Prostate gland (tissue), 2 donors: Measurements from ENCODE around the gene DFFB. TPM values are rescaled to one million over a fixed set of nuclear protein-coding genes. Genes with fewer than 3 reads are reported as not detected.

Experiments
- DNase-seq: peaks from one replicate; pipeline ENCODE4 v3.0.0-alpha.2; 2019; ENCODE audit warnings: low spot score
- H3K27ac ChIP-seq, 2 donors: fragments of 200-600 bp; sonication (generic); 2 replicates each; pipeline ENCODE4 v1.5.1; 2017 to 2019
- H3K27me3 ChIP-seq: fragments of 200-600 bp; sonication (generic); replicated peaks from 2 replicates; pipeline ENCODE4 v1.5.1; 2019; ENCODE audit not compliant: insufficient read depth
- H3K36me3 ChIP-seq, 2 donors: fragments of 200-600 bp; sonication (generic); 1 replicate in 1 of 2; 2 replicates in 1 of 2; pipeline versions ENCODE4 v1.5.1 to v1.8.1; 2017 to 2019
- H3K4me1 ChIP-seq: fragments of 200-600 bp; sonication (generic); replicated peaks from 2 replicates; pipeline ENCODE4 v1.5.1; 2019
- H3K4me3 ChIP-seq, 2 donors: fragments of 200-600 bp; sonication (generic); 2 replicates each; pipeline ENCODE4 v1.5.1; 2017 to 2019
- H3K9me3 ChIP-seq: fragments of 200-600 bp; sonication (generic); 2 replicates; pipeline ENCODE4 v1.5.1; 2017
- POLR2A ChIP-seq: fragments of 450-650 bp; IDR thresholded peaks from one replicate; pipeline ENCODE4 v1.6.1; 2016; ENCODE audit warnings: antibody characterized with exemption, mild to moderate bottlenecking
- POLR2AphosphoS5 ChIP-seq: sonication (generic); formaldehyde crosslinking; IDR thresholded peaks from one replicate; pipeline ENCODE4 v1.6.1; 2017; ENCODE audit warnings: antibody characterized with exemption
- WGBS: methylation state at CpG from one replicate; pipeline ENCODE4 v1.1.5; 2018; 5-methylcytosine and 5-hydroxymethylcytosine counted together
- intact Hi-C: fragments of 100-400 bp; cut with DNase I; formaldehyde crosslinking; loops from one replicate; pipeline ENCODE4 v1.14.2; 2022
- total RNA-seq, 2 donors: library from RNA; depleted of rRNA; stranded (reverse); fragments of >200 nt; gene quantifications; one replicate each; pipeline ENCODE4 v1.1.0, GENCODE V29; 2016
- TF ChIP-seq, protein P1 (sequence below), 4 experiments: fragments of 200-600 bp in 2 of 4; fragments of 450-650 bp in 2 of 4; sonication (generic) in 2 of 4; IDR thresholded peaks; 1 replicate in 3 of 4; 2 replicates in 1 of 4; pipeline ENCODE4 v1.5.1; 2016 to 2019; ENCODE audit warnings: antibody characterized with exemption in 4 of 4, mild to moderate bottlenecking in 2 of 4, moderate library complexity in 2 of 4

Gene DFFB
- total RNA-seq, 2 donors from 2014 or later: 5.3 to 20.5 TPM

DNA sequence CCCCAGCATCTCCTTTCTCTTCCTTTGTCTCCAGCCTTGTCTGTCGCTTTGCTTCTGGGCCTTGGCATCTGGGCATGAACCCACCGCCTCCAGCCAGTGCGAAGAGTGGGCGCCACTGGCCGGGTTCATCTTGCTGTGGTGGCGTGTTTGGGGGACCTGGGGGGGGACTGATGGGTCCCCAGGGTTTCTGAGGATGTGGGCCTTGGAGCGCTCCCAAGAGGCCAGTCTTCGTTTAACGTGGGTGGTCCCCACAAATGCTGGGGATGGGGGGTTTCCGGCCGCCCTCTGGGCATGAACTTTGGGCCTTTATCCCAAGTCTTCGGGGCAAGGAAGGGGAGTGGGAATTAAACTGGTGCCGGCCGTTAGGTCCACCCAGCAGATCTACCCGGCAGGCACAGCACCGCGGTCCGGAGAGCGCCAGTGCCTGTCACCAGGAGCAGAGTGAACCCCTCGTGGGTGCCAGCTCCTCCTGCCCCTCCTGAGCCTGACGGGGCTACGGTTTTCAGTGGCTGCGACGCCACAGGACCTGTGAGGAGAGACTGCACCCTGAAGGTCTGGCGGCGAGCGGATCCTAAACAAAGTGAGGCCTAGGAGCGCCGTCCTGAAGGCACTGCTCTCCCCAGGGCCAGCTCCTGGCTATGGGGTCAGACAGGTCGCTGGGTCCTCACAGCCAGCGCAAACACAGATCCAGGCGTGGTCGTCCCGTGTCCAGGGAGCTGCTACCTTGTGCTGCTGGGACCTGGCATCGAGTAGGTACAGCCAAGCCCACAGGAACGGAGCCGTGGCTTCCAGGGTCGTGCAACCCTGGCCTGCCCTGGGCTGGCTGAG, 54.9 kb downstream of the DFFB start:
- Histone ChIP-seq H3K27ac (no peak overlapping the region), H3K36me3 (no peaks in the 10 kb centered on the region), H3K4me3 (no peak overlapping the region), H3K9me3 (no peaks in the 10 kb centered on the region), H3K4me1 (no peaks in the 10 kb centered on the region), H3K27me3 (no peaks in the 10 kb centered on the region)
- DNase-seq: no peak
- 94% methylated on average over 34 of the region's 38 CpGs for WGBS
- TF ChIP-seq, protein P1, sequence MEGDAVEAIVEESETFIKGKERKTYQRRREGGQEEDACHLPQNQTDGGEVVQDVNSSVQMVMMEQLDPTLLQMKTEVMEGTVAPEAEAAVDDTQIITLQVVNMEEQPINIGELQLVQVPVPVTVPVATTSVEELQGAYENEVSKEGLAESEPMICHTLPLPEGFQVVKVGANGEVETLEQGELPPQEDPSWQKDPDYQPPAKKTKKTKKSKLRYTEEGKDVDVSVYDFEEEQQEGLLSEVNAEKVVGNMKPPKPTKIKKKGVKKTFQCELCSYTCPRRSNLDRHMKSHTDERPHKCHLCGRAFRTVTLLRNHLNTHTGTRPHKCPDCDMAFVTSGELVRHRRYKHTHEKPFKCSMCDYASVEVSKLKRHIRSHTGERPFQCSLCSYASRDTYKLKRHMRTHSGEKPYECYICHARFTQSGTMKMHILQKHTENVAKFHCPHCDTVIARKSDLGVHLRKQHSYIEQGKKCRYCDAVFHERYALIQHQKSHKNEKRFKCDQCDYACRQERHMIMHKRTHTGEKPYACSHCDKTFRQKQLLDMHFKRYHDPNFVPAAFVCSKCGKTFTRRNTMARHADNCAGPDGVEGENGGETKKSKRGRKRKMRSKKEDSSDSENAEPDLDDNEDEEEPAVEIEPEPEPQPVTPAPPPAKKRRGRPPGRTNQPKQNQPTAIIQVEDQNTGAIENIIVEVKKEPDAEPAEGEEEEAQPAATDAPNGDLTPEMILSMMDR (IDR thresholded peaks at IDR 0.05): no peak
- no peak for TF ChIP-seq POLR2AphosphoS5
- no peak for TF ChIP-seq POLR2A
- intact Hi-C loops: loop anchor here (5.0 kb wide), 1 partner anchor 1835 kb away; no protein-coding TSS in a partner anchor

DNA sequence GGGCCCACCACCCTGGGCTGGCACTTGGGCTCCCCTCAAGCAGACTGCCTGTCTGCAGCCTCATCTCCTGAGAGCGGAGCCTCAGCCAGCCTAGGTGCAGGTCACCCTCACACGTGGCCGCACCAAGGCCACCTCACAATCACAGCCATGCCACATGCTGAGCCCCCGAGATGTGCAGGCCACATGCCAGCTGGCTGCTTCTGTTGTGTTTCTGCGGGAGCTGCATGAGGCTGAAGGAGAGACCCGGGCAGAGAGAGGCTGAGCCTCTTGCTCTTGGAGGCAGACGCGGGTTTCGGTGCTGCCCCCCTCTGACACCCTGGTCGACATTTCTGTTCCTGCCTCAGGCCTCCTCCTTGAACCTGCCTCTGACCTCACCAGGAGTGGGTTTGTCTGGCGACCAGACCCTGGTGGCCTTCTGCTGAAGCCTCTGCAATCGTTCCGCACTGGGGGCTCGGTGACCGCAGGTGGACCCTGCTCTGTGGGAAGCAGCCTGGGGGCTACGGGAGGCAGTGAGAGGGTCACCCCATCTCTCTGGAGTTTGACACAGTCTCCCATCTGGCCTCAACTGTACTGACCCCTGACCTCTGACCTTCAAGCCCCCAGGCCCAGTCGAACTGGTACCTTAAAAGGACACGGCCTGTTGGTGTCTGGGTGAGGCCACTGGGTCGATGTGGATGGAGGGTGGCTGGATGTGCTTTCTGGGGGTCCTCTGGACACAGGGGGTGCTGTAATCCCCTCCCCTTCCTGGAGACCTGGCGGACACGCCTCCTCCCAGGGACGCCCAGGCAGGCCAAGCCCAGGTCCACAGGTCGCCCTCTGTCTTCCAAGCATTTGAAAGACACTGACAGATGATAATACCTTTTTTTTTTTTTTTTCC, 55.8 kb downstream of the DFFB start:
- Histone ChIP-seq H3K27me3 (no peaks in the 10 kb centered on the region), H3K27ac (no peak overlapping the region), H3K36me3 (no peaks in the 10 kb centered on the region), H3K4me1 (no peaks in the 10 kb centered on the region), H3K4me3 (no peak overlapping the region), H3K9me3 (no peaks in the 10 kb centered on the region)
- no peak for DNase-seq
- TF ChIP-seq, protein P1 (IDR thresholded peaks at IDR 0.05): no peak
- no peak for TF ChIP-seq POLR2A
- TF ChIP-seq POLR2AphosphoS5: no peak
- 96% methylated on average over 21 of the region's 23 CpGs for WGBS
- intact Hi-C loops: loop anchor here (5.0 kb wide), 1 partner anchor 1834 kb away; no protein-coding TSS in a partner anchor

DNA sequence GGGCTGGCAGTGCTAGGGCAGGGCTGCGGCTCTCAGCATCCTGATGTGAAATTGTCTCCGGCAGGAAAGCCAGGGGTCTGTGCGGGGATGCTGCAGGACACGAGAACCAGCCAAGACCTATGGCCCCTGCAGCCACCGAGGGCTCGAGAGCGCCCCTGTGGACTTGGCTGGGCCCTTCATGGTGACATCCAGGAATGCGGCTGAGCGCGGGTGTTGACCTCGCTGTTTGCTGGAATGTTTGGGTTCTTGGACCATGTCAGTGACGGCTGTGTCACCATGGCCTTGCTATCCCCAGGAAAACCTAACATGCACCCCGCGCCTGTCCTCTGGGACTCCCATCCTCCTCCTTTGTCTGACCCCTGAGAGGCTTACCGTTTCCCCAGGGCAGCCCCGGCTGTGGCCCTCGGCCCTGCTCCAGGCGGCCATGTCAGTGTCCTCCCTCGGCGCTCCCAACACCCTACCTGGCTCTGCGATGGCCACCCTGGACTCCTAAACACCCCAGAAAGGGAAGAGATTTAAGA, 57.1 kb downstream of the DFFB start:
- TF ChIP-seq POLR2AphosphoS5 (no peak), POLR2A (no peak)
- TF ChIP-seq, protein P1 (IDR thresholded peaks at IDR 0.05): no peak
- Histone ChIP-seq H3K4me3 (no peak overlapping the region), H3K36me3 (no peaks in the 10 kb centered on the region), H3K4me1 (no peaks in the 10 kb centered on the region), H3K9me3 (no peaks in the 10 kb centered on the region), H3K27ac (no peak overlapping the region), H3K27me3 (no peaks in the 10 kb centered on the region)
- DNase-seq: no peak
- 90% methylated on average over 18 of the region's 21 CpGs for WGBS
- intact Hi-C loops: loop anchor here (5.0 kb wide), 1 partner anchor 1833 kb away; no protein-coding TSS in a partner anchor

DNA sequence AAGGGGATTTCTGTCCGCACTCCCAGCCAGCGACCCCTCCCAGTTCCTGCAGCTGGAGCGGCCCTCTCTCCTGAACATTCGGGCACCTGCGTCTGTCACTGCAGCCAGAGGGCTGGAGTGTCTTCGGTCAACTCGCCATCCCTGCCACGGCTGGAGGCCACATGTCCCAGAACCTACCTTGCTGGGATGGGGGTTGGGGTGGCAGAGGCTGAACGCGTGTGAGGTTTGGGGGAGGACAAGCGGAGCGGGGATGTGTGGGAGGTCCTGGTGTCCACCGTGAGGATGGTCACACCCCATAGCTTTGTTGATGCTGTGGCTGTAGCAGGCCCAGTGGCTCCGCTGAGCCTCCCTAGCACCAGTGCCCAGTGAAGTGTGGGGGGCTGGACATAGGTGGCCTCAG, 57.6 kb downstream of the DFFB start:
- intact Hi-C loops: loop anchor here (5.0 kb wide), 1 partner anchor 1832 kb away; no protein-coding TSS in a partner anchor

More for the DNA sequence above, 57.6 kb downstream of the DFFB start:
- Histone ChIP-seq H3K27ac (no peak overlapping the region), H3K9me3 (no peaks in the 10 kb centered on the region), H3K27me3 (no peaks in the 10 kb centered on the region), H3K36me3 (no peaks in the 10 kb centered on the region), H3K4me3 (no peak overlapping the region), H3K4me1 (no peaks in the 10 kb centered on the region)
- no peak for DNase-seq
- TF ChIP-seq POLR2AphosphoS5 (no peak), POLR2A (no peak)
- TF ChIP-seq, protein P1 (IDR thresholded peaks at IDR 0.05): no peak
- 93% methylated on average over 14 of the region's 14 CpGs for WGBS
